ENCODE measurements around the gene SAP30L.

SAP30L gene, protein sequence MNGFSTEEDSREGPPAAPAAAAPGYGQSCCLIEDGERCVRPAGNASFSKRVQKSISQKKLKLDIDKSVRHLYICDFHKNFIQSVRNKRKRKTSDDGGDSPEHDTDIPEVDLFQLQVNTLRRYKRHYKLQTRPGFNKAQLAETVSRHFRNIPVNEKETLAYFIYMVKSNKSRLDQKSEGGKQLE

DNA sequence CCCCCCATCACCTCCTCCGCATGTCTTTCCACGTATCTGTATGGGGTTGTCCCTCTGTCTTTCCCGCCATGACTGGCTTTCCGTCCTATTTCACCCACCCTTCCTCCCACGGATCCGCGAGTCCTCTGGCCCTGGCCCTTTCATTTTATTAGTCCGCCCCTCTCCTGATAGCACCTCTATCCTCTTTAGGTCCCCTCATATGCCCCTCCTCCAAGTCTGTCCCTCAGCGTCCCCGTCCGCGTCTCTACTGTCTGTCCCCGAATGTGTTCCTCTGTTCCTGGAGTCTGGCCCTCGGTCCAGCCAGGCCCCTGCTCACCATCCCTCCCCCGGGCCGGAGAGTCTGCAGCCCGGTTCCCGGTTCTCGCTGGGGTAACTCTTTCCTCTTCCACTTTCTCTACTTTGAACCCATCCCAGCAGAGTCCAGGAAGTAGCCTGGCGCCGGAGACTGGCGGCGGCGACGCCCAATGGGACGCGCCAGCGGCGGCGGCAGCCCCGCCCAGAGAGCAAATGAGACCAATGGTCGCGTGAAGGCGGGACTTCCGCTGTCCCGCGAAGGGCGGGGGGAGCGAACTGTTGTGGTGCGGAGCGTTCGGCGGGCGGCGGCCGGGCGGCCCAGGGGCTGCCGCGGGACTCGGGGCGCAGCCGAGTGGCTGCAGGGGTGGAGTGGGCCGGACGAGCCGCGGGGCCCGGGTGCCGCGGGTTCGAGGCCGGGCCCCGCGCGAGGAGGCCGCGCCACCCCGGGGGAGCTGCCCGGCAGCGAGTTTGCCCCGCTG is at the start of gene SAP30L:
SAP30L (plus strand) TSS at position 576 of the 773 bp plus-strand sequence. CDS start 608 bp downstream, outside the sequence.
- peak; percentile 96 for DNase-seq

DNA sequence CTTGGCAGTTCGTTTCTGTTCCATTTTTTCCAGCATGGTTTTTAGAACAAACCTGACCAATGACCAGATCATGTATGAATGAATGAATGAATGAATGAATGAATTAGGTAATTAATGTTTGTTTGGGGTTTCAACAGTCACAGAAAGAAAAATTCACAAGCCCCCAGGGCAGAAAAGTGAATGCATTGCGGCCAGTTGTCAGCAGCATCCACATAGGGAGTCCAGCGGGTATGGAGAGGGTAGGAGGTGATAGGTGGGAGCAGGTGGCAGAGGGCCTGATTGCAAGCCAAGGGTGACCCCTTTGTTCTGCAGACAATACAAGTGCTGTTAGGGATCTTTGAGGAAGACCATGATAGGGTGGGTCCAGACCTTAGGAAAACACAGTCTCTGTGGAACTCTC is 49.7 kb upstream of the SAP30L start:
- no peak for DNase-seq

DNA sequence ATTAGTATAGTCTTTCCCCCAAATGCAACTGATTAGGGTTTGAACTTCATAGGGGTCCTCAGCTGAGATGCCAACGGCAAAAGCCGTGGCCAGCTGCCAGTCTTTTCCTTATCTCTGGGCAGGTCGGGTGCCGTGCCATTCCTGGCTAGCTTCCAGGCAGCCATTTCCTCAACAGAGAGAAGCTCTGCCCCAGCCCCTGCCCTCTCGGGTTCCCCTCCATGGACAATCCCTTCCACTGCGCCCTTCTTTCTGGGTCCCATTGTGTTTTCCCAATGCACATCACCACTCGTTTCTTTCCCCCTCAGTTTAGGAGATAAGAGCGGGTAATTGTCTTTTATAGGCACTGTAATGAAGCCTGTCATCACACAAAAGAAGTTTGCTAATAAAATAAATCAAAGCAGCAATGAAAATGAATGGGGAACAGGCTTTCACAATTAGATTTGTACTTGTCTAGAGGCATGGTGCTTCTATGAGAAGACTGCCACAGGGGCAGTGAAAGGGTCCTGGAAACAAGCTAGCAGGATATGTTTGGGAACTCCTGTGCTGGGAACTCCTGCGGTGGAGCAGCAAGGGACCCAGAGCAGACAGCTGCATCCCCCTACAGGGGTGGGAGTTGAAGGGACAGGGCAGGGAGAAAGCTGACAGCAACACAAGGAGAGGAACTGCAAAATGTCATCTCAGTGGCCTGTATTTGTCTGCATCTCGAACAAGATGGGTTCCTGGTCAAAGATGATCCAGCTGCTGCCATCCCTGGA is 48.0 kb upstream of the SAP30L start:
- DNase-seq, result no peak

DNA sequence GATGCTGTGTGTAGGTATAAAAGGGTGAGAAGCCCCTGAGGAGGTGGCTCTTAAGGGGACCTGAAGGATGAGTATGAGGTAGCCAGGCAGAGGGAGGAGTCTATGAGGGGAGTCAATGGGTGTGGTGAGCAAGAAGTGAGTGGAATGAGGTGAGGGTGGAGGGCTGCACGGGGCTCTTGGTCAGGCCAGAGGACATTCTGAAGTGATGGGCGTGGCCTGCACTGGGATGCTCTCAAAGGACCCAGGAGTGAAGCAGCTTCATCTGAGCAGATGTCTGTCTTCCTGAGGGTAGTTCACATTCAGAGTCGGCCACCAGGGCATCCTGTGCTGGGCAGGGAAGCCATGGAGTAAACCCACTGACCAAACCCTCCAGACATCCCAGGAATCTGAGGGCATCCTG is 45.1 kb upstream of the SAP30L start:
- DNase-seq, result no peak

DNA sequence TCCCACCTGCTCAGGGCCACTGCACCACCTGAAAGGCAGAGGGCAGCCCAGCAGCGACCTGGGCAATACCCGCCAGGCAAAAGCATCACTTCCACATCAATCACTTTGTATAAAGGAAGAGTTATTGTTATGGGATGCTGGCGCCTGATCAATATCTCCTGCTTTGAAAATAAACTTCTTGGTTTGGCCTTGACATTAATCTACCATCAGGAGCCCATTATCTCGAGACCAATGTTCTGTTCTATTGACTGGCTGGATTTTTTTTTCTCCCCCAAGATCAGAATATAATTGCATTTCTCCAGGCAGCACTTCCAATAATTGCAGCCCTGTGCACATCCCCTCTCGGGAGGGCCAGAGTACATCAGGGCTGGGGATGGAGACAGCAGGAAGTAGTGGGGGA is 44.4 kb upstream of the SAP30L start:
- DNase-seq, result no peak

DNA sequence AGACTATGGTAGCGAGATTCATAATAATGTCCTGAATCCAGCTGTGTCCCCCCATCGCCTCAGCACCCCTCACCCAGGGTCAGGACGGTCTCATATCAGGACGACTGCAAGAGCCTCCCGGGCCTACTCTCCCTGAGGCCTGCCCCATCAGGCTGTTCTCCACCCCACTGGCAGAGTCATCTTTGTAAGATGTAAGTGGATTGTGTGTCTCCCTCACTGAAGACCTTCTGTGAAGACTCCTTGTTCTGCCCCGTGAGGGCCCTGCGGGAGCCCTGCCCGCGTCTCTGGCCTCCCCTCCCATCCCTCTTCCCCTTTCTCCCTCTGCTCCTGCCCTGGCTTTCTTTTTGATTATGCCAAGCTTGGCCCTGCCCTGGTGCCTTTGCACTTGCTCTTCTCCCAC is 43.9 kb upstream of the SAP30L start:
- no peak for DNase-seq

DNA sequence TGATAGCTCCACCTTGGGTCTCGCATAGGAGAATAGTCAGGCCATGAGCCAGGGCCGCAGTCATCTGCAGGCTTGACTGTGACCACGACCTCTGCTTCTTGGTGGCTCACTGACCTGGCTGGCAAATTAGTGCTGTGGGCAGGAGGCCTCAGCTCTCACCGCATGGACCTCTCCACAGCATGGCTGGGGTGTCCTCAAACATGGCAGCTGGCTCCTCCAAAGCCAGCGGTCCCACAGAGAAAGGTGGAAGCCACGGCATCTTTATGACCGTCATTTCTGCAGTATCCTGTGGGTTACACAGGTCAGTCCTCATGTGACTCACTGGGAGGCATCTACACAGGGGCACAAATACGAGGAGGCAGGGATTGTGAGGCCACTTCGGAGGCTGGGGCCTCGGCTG is 43.2 kb upstream of the SAP30L start:
- DNase-seq, result no peak

DNA sequence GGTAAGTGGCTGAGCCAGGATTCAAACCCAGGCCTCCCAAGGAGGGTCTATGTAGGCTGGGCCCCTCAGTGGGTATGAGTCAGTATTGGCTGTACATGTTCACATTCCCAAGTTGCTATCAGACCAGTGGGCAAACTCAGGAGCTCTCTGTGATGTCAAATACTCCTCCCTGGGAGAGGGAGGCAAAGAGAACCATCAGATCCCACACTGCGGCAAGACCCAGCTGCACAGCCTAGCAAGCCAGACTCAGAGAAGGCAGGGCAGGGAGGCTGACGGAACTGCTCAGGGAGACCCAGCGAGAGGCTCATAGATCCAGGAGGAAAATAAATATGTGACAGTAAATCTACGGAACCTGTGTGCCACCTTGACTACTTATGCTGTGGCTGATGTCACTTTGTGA is 42.6 kb upstream of the SAP30L start:
- DNase-seq, result no peak

DNA sequence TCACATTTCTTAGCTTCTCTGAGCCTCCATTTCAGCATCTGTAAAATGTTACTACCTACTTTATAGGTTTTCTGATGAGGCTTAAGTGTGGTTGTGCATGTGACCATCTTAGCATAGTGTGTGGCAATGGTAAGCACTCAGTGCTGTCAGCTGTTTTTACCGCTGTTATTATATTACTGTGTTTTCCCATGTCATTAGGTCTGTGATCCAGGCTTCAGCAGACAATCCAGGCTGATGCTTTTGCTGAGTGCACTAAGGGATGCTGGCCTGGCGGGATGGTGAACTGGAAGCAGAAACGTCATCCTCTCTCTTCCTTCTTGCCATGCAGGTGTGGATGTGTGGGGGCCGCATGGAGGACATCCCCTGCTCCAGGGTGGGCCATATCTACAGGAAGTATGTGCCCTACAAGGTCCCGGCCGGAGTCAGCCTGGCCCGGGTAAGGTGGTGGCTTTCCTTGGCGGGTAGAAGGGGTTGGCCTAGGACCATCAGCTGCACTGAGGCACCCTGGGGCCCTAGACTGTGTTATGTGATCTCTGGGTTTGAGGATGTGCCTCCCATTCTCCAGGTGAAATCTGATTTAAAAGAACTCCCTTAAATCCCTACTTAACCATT is 41.9 kb upstream of the SAP30L start:
- DNase-seq, result no peak

DNA sequence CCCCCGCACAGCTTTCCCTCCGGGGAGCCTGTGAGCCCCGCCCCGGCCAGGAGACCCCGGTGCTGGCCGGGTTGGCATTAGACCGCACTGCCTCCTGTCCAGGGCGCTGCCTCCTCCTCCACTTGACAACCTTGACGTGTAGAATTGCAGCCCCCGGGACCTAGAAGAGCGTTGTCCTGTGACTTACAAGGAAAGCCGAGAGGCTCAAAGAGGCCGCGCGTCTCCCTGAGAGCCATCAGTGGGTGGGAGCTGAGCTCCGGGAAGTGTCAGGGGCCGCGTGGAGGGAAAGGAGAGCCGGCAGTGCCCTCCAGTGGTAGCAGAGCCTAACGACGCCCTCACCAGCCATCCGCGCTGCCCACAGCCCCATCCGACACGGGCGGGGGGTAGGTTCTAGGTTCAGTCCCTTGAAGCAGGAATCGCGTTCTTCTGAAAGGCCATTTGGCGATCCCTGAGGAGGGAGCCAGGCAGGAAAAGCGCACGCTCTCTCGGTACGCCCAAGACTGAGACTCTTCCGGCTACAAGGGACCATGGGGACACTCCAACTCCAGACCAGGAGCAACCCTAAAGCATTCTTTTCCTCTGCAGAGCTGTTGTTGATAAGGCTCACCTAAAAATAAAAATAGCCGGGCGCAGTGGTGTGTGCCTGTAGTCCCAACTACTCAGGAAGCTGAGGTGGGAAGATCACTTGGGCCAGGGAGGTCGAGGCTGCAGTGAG is 40.6 kb upstream of the SAP30L start:
- peak; percentile 61 for DNase-seq

DNA sequence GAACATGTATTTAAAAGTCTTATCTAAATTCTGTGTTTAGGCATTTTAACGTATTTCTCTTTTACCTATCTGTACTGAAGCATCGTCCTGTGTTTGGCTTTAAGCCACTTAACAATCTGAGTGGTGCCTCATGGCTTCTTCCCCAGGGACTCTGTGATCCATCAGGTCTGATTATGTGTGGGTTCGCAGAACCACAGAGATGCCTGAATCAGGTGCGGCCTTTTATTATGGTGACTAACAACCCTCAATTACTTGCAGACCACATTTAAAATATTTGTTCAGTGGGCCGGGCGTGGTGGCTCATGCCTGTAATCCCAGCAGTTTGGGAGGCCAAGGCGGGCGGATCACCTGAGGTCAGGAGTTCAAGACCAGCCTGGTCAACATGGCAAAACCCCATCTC is 39.6 kb upstream of the SAP30L start:
- DNase-seq, result no peak

DNA sequence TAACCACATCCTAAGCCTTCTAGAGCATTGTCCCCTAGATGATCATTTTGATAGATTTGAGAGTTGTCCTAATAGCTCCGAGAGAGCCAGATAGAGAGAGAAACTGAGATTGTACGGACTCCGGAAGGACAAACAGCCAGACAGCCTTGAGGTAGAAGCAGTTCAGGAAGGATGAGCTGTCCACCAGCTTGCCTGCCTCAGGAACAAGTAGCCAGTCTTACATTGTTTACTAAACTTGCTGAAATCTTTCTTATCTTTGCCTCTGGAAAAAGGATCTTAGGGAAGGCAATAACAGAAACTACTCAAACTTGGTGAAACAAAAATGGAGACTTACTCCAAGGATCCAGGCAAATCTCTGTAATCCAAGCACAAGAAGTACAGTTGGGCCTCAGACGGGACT is 39.0 kb upstream of the SAP30L start:
- no peak for DNase-seq

DNA sequence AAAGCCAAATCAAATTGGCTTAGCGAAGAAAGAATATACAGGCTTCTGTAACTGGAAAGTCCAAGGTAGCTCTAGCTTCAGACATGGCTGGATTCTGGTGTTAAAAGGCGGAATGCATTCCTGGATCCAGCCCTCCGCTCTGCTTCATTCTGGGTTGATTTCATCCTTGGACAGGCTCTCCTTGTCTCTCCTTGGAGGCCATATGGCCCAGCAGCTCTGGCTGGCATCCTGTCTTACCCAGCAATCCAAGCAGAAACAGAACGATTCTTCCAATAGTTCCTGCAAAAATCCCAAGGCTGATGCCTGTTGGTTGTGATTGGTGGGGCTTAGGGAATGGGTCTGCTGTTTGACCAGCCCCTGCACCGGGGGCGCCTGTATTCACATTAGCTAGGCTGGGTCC is 37.0 kb upstream of the SAP30L start:
- no peak for DNase-seq

DNA sequence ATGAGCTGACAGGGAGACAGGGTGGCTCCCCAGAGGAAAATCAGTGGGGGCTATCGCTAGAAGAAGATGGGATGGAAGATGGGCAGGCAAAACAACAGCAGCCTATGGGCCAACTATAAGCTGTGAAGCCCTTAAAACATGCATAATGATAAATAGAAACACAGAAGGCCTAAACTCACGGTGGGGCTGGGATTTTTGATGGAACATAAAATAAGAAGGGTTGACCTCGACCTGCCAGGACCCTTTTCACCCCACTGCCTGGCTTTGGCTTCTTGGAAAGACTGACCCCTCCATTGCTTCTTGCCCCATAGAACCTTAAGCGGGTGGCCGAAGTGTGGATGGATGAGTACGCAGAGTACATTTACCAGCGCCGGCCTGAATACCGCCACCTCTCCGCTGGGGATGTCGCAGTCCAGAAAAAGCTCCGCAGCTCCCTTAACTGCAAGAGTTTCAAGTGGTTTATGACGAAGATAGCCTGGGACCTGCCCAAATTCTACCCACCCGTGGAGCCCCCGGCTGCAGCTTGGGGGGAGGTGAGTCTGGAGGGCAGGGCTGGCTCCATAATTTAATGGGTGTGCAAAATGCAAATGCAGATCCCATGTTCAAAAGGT is 36.5 kb upstream of the SAP30L start:
- no peak for DNase-seq

DNA sequence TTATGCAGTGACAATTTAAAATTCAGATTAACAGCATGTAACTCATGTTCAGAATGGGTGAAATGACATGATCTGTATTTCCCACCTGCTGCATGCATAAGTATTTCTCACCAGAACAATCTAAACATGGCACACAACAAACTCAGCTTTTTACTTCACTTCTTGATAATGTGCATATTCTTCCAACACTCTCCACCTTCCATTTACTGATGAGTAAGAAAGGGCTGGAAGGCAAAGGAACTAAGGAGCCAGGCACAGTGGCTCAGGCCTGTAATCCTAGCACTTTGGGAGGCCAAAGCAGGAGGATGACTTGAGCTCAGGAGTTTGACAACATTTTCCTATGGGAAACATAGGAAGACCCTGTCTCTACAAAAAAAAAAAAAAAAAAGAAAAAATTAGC is 35.8 kb upstream of the SAP30L start:
- DNase-seq, result no peak

DNA sequence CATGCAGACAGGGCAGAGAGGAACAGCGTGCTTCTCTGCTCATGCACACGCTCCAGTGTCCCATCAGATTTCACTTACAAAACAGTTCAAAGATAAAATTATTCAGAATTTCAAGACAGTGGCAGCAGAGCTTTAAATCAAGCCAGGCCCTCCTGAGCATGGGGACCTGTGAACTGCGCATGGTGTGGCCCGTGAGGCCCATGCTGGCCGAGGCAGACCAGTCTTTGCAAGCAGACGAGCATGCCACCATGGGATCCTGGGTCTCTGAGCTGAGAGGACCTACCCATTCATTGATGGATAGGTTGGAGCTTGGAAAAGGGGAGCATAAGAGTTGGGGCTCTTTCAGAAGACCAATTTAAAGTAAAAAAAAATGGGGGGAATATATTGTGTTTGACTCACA is 35.0 kb upstream of the SAP30L start:
- no peak for DNase-seq

DNA sequence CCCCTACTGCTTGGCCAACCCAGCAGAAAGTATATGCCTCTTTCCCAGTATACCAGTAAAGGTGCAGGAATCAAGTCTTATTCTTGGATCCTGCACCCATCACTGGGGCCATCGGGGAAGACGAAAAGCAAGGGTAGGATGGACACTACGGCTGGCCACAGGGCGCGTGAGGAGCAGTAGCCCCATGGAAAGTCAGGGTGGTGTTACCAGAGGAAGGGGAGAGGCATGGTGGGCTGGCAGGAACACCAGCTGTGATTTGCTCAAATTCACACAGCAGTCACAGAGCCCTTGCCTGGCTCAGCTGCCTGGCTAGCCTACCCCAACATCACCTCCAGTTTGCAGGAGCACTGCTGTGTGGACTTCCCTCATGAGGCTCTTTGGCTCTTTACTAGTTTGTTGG is 34.5 kb upstream of the SAP30L start:
- no peak for DNase-seq

DNA sequence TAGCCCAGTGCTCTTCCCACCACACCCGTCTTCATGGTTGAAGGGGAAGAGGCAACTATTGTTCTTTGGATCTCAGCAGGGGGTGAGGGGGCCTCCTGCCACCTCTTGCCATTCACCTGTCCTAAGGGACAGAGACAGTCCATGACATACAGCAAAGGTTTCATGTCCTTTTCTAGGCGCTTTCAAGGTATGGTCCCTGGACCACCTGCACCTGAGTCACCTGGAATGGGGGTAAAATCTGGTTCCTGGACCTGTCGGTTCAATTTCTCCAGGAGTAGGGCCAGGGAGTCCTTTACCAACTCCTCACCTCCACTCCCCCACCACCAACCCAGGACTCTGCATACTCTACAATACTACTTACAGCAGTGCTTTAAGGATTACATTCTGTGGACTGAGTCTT is 33.5 kb upstream of the SAP30L start:
- DNase-seq, result no peak

DNA sequence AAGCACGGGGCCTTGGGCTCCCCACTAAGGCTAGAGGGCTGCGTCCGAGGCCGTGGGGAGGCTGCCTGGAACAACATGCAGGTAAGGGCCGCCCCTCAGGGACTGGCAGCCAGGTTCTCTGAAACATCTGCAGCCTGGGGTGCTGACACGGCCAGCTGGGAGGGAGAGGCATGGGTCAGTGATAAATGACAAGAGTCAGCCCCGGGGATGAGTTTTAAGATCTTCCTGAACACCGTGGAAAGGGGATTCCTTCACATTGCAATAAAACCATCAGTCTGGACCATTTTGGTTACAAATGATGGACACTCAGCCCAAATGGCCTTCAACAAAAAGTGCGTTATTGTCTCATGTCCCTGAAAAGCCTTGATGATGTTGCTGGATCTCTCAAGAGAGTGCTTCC is 32.9 kb upstream of the SAP30L start:
- DNase-seq, result no peak

DNA sequence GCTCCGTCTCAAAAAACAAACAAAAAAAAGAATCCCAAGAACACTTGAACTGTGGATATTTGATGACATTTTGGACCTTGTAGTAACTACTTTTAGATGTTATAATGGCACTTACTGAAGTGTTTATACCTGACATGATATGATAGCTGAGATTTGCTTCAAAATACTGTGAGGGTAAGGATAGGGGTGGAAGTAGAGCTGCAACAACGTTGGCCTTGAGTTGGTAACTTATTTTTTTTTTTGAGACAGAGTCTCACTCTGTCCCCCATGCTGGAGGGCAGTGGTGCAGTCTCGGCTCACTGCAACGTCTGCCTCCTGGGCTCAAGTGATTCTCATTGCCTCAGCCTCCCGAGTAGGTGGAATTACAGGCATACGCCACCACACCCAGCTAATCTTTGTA is 30.7 kb upstream of the SAP30L start:
- DNase-seq, result no peak

DNA sequence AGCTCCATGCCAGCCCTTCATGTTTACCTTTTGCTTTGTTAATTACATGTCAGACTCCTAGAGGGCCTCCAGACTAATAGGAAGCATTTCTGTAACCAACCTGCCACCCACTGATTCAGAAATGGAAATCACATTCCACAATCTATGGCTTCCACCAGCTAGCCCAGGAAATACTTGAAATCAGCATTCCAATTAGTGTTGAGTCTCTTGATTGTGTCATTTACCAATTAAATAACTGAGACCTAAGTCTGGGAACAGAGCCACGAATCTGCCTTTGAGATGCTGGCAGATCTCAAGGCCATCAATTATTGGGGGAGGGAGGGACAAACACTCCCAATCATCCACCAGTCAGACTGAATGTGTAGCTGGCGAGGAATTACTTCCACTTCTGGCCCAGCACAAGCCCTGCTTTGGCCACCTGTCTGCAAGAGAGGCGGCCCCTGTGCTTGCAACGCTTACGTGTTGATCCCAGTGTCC is 27.4 kb upstream of the SAP30L start:
- DNase-seq, result no peak

DNA sequence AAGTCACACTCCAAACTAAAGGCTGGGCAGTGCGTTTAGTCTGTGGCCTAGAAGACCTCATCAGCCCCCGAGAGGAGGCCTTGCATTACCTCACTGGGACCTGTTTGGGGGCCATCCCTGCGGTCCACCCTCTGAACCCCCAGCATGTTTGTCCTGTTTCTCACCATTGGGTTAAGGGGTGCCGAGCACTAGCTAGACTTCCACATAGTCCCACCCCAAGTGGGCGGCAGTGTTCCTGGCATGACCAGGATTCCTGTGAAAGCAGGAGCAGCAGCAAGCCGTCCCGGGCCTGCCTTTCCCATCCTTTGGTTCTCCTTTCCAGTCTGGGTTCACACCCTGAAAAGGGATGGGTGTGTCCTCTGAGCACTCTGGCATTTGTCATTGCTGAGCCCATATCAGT is 26.6 kb upstream of the SAP30L start:
- DNase-seq, result no peak

DNA sequence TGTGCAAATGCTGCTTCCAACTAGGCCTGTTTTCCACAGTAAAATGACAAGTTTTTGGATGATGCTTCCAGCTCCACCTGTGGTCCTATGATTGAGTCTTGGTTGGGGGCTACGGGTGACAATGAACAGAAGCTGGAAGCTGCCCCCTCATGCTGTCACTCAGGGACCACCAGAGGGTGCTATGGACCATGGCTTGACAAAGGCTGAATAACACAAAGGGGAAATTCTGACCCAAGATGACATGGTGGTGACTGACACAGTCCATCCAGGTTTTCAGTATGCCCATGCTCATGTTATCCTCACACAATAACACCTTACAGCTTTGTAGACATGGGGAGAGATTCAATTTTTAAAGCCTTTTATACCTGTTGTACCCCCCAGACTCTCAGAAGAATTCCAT is 23.9 kb upstream of the SAP30L start:
- DNase-seq, result peak; percentile 8
